ENCODE measurements around the gene TMEM254. TPM values are rescaled to one million over a fixed set of nuclear protein-coding genes. Genes with fewer than 3 reads are reported as not detected.

Gene TMEM254
- total and polyA plus RNA-seq, 2 of the 13 experiments (the other 11 are each of a cell fraction or from before 2014, with no cell fraction given): 11.2 to 39.0 TPM

GRCh38 chr10:80108576-80109239, 30.2 kb downstream of the TMEM254 start:
- H3K36me3 ChIP-seq (replicated peaks in 1 of 2; ENCODE audit: control insufficient read depth in 1 of 2, insufficient read depth in 2 of 2, low read length in 2 of 2): no peaks in the 10 kb centered on the region
- no peaks in the 10 kb centered on the region for H4K20me1 ChIP-seq (ENCODE audit: insufficient read depth, low read length)
- 69% methylated on average over 8 of the region's 8 CpGs for WGBS (ENCODE audit: low lambda C conversion rate)
- H3K27me3 ChIP-seq (ENCODE audit: control insufficient read depth in 1 of 2, insufficient read depth in 2 of 2, low read length in 2 of 2): no peaks in the 10 kb centered on the region
- ChIA-PET CTCF (ENCODE audit: low intra/inter-chr PET ratio, low total read pairs) (no interaction called here), POLR2A (no interaction called here)
- intact Hi-C loops (cut with micrococcal nuclease; ENCODE audit: unreplicated experiment) (no loop called here), in situ Hi-C loops (cut with HindIII; ENCODE audit: extremely low pct_ligation_motif_present, low pct_unique_long_range_greater_than_20kb) (no loop called here)
- H3K27ac ChIP-seq (ENCODE audit: extremely low read length, insufficient read depth, low read length): no peak overlapping the region
- H2AFZ ChIP-seq (ENCODE audit: low read length): no peak overlapping the region
- no peak overlapping the region for H3K4me3 ChIP-seq (replicated peaks in 1 of 3; ENCODE audit: insufficient read depth in 1 of 3, low read depth in 2 of 3, low read length in 3 of 3)
- no peak for TF ChIP-seq WIZ (CRISPR knock-in tag; IDR thresholded peaks at IDR 0.05)
- H3K9ac ChIP-seq (ENCODE audit: insufficient read depth, low read depth, low read length): no peak overlapping the region
- no peaks in the 10 kb centered on the region for H3K9me3 ChIP-seq (ENCODE audit: low read length)
- DNase-seq (ENCODE audit: low spot score) (no peak), ATAC-seq (no peak), FAIRE-seq (no peak)
- H3K79me2 ChIP-seq (ENCODE audit: insufficient read depth, low read length): no peaks in the 10 kb centered on the region
- BruUV-seq (replicated peaks): no TSS peak
- H3K4me2 ChIP-seq (ENCODE audit: low read depth, low read length): no peak overlapping the region
- peaks cover 50% of the 10 kb centered on the region for H3K4me1 ChIP-seq (ENCODE audit: insufficient read depth, low read length)

- peak overlapping the region; percentile 59 for H3K9ac ChIP-seq (ENCODE audit: insufficient read depth, low read depth, low read length)
- in situ Hi-C loops (cut with HindIII; ENCODE audit: extremely low pct_ligation_motif_present, low pct_unique_long_range_greater_than_20kb) (no loop called here), intact Hi-C loops (cut with micrococcal nuclease; ENCODE audit: unreplicated experiment) (loop anchor here (2.0 kb wide), 1 partner anchor 32 kb away; the partner anchor contains the start of gene TMEM254)
- ChIA-PET CTCF (ENCODE audit: low intra/inter-chr PET ratio, low total read pairs) (no interaction called here), POLR2A (interaction anchor here (1.1 to 1.7 kb wide), 3 partner anchors 32 to 387 kb away, joined by 3 to 11 read pairs (median 5); partner anchors contain the start of gene ANXA11)
- H3K27me3 ChIP-seq (ENCODE audit: control insufficient read depth in 1 of 2, insufficient read depth in 2 of 2, low read length in 2 of 2): no peaks in the 10 kb centered on the region
- no peaks in the 10 kb centered on the region for H3K36me3 ChIP-seq (replicated peaks in 1 of 2; ENCODE audit: control insufficient read depth in 1 of 2, insufficient read depth in 2 of 2, low read length in 2 of 2)
- peaks cover 39% of the 10 kb centered on the region for H3K4me1 ChIP-seq (ENCODE audit: insufficient read depth, low read length)
- H3K27ac ChIP-seq (ENCODE audit: extremely low read length, insufficient read depth, low read length): peak overlapping the region; percentile 65
- peak overlapping the region; percentile 50 to 68 (median 54) for H3K4me3 ChIP-seq (replicated peaks in 1 of 3; ENCODE audit: insufficient read depth in 1 of 3, low read depth in 2 of 3, low read length in 3 of 3)
- H3K9me3 ChIP-seq (ENCODE audit: low read length): no peaks in the 10 kb centered on the region
- H2AFZ ChIP-seq (ENCODE audit: low read length): no peak overlapping the region
- no peaks in the 10 kb centered on the region for H3K79me2 ChIP-seq (ENCODE audit: insufficient read depth, low read length)
- peak overlapping the region; percentile 88 for H3K4me2 ChIP-seq (ENCODE audit: low read depth, low read length)
- no TSS peak for BruUV-seq (replicated peaks)
- peak; percentile 67 for ATAC-seq
- WGBS (ENCODE audit: low lambda C conversion rate): 18% methylated on average over 1 of the region's 1 CpG
- DNase-seq (ENCODE audit: low spot score): peak; percentile 81
- FAIRE-seq: peak; percentile 36
- no peaks in the 10 kb centered on the region for H4K20me1 ChIP-seq (ENCODE audit: insufficient read depth, low read length)
- no peak for TF ChIP-seq ZNF44 (CRISPR knock-in tag; IDR thresholded peaks at IDR 0.05)
- no peak for TF ChIP-seq ATF7-NPFF (CRISPR knock-in tag; IDR thresholded peaks at IDR 0.05; ENCODE audit: low read depth)
- TF ChIP-seq SATB2 (CRISPR knock-in tag; IDR thresholded peaks at IDR 0.05): no peak
- no peak for TF ChIP-seq SAFB2 (CRISPR knock-in tag; IDR thresholded peaks at IDR 0.05; ENCODE audit: borderline replicate concordance, low read depth)
- TF ChIP-seq ZNF264 (CRISPR knock-in tag; IDR thresholded peaks at IDR 0.05): no peak
- TF ChIP-seq, protein P1, sequence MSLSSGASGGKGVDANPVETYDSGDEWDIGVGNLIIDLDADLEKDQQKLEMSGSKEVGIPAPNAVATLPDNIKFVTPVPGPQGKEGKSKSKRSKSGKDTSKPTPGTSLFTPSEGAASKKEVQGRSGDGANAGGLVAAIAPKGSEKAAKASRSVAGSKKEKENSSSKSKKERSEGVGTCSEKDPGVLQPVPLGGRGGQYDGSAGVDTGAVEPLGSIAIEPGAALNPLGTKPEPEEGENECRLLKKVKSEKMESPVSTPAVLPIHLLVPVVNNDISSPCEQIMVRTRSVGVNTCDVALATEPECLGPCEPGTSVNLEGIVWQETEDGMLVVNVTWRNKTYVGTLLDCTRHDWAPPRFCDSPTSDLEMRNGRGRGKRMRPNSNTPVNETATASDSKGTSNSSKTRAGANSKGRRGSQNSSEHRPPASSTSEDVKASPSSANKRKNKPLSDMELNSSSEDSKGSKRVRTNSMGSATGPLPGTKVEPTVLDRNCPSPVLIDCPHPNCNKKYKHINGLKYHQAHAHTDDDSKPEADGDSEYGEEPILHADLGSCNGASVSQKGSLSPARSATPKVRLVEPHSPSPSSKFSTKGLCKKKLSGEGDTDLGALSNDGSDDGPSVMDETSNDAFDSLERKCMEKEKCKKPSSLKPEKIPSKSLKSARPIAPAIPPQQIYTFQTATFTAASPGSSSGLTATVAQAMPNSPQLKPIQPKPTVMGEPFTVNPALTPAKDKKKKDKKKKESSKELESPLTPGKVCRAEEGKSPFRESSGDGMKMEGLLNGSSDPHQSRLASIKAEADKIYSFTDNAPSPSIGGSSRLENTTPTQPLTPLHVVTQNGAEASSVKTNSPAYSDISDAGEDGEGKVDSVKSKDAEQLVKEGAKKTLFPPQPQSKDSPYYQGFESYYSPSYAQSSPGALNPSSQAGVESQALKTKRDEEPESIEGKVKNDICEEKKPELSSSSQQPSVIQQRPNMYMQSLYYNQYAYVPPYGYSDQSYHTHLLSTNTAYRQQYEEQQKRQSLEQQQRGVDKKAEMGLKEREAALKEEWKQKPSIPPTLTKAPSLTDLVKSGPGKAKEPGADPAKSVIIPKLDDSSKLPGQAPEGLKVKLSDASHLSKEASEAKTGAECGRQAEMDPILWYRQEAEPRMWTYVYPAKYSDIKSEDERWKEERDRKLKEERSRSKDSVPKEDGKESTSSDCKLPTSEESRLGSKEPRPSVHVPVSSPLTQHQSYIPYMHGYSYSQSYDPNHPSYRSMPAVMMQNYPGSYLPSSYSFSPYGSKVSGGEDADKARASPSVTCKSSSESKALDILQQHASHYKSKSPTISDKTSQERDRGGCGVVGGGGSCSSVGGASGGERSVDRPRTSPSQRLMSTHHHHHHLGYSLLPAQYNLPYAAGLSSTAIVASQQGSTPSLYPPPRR (CRISPR knock-in tag; IDR thresholded peaks at IDR 0.05; ENCODE audit: borderline replicate concordance): no peak
- no peak for TF ChIP-seq ZNF768 (CRISPR knock-in tag; IDR thresholded peaks at IDR 0.05)
- no peak for TF ChIP-seq ZBTB38 (CRISPR knock-in tag; IDR thresholded peaks at IDR 0.05)
- no peak for TF ChIP-seq NCOA5 (CRISPR knock-in tag; IDR thresholded peaks at IDR 0.05)
- no peak for TF ChIP-seq ZNF672 (CRISPR knock-in tag; IDR thresholded peaks at IDR 0.05)
- no peak for TF ChIP-seq ZFYVE20 (CRISPR knock-in tag; IDR thresholded peaks at IDR 0.05; ENCODE audit: borderline replicate concordance, low read depth)
- TF ChIP-seq ZNF510 (CRISPR knock-in tag; IDR thresholded peaks at IDR 0.05; ENCODE audit: low read depth): no peak
- no peak for TF ChIP-seq TEAD3 (CRISPR knock-in tag; optimal IDR thresholded peaks at IDR 0.05; ENCODE audit: borderline replicate concordance)
- TF ChIP-seq ZNF619 (CRISPR knock-in tag; IDR thresholded peaks at IDR 0.05): no peak
Measured at GRCh38 chr10:80110986-80111385, 32.5 kb downstream of the TMEM254 start.
